HepG2 (cell line): Measurements from ENCODE around the gene NOL8.

Experiments used
- ADNP ChIP-seq: sonication (generic); formaldehyde crosslinking; IDR thresholded peaks from 2 replicates; pipeline ENCODE4 v1.4.0; 2020; ENCODE audit warnings: missing genetic modification reagents
- ELF4 ChIP-seq: sonication (generic); formaldehyde crosslinking; IDR thresholded peaks from 2 replicates; pipeline ENCODE4 v1.5.0; 2020; ENCODE audit warnings: missing genetic modification reagents, mild to moderate bottlenecking, moderate library complexity, borderline replicate concordance
- EZH2 ChIP-seq: conservative IDR thresholded peaks from 2 replicates; pipeline ENCODE4 v1.6.1; 2012; ENCODE audit warnings: mild to moderate bottlenecking, low read depth, low read length, moderate library complexity
- GTF2F1 ChIP-seq: fragments of 150-350 bp; IDR thresholded peaks from 2 replicates; pipeline ENCODE4 v1.6.1; 2014; ENCODE audit warnings: low read length
- SIN3A ChIP-seq: IDR thresholded peaks from 2 replicates; pipeline ENCODE4 v1.6.1; 2011; ENCODE audit warnings: low read depth, mild to moderate bottlenecking, control low read depth, low read length, borderline replicate concordance
- SRY ChIP-seq: sonication (generic); formaldehyde crosslinking; IDR thresholded peaks from 2 replicates; pipeline ENCODE4 v1.8.0; 2022; ENCODE audit warnings: mild to moderate bottlenecking, missing genetic modification reagents
- TP53 ChIP-seq: sonication (generic); formaldehyde crosslinking; conservative IDR thresholded peaks from 2 replicates; pipeline ENCODE4 v1.4.0; 2020; ENCODE audit warnings: missing genetic modification reagents
- ZMYM3 ChIP-seq: sonication (generic); formaldehyde crosslinking; IDR thresholded peaks from 2 replicates; pipeline ENCODE4 v1.5.1; 2020; ENCODE audit warnings: mild to moderate bottlenecking, missing genetic modification reagents
- ZNF329 ChIP-seq: sonication (generic); formaldehyde crosslinking; IDR thresholded peaks from 2 replicates; pipeline ENCODE4 v1.9.0; 2021; ENCODE audit warnings: low read depth, mild to moderate bottlenecking, missing genetic modification reagents
- ZNF577 ChIP-seq: sonication (generic); formaldehyde crosslinking; IDR thresholded peaks from 2 replicates; pipeline ENCODE4 v1.4.0; 2020; ENCODE audit warnings: mild to moderate bottlenecking, low read depth, missing genetic modification reagents, borderline replicate concordance
- ZNF580 ChIP-seq: IDR thresholded peaks from 2 replicates; pipeline ENCODE4 v1.6.1; 2016; ENCODE audit warnings: low read depth, borderline replicate concordance
- ZSCAN29 ChIP-seq: sonication (generic); formaldehyde crosslinking; conservative IDR thresholded peaks from 2 replicates; pipeline ENCODE4 v1.4.0; 2020; ENCODE audit warnings: mild to moderate bottlenecking, missing genetic modification reagents
- TF ChIP-seq, protein P1 (sequence below), 2 experiments: IDR thresholded peaks; 2 replicates each; pipeline ENCODE4 v1.6.1; 2011 to 2012; ENCODE audit warnings: low read length in 2 of 2, borderline replicate concordance in 1 of 2, low read depth in 1 of 2, mild to moderate bottlenecking in 1 of 2, moderate library complexity in 1 of 2
- TF ChIP-seq, protein P2 (sequence below): IDR thresholded peaks from 2 replicates; pipeline ENCODE4 v1.6.1; 2012; ENCODE audit warnings: inconsistent platforms

DNA sequence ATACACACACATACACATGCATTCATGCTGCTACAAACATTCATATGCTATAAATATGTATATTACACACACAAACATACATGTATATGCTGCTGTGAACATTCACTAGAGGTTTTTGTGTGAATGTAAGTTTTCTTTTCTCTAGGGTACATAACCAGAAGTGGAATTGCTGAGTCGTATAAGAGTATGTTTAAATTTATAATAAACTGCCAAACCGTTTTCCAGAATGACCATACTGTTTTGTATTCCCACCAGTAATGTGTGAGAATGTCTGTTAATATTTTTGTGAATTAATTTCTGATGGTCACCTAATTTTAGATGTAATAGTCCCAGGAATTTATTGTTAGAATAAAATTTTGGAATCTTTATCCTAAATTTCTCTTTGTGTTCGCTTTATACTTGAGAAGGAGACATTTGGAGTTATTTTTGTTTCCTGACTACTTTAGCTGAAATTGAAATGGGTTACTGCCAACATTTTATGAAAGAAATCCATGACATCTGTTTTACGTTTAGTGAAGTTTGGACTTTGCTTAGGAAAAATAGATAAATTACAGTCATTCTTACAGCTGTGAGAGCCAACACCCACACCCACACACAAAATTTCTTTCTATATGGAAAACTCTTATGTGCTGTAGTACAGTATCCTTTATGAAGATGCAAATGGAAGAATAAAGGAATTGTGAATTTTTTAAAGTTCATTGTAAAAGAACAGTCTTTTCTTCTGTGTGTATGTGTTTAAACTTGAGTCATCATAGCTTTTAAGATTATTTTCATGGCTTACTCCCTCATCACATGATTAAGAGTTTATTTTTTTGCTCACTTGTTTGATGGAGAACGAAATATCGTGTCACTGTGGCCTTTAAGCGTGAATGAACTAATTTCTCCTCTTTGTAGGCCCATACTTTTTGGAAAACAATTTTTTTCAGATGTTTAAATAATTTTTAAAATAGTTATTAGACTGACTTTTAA, 24.9 kb upstream of the NOL8 start:
- TF ChIP-seq SRY (CRISPR knock-in tag) = no peak
- TF ChIP-seq ZNF580 (CRISPR knock-in tag) = no peak
- no peak for TF ChIP-seq GTF2F1
- TF ChIP-seq, protein P1, sequence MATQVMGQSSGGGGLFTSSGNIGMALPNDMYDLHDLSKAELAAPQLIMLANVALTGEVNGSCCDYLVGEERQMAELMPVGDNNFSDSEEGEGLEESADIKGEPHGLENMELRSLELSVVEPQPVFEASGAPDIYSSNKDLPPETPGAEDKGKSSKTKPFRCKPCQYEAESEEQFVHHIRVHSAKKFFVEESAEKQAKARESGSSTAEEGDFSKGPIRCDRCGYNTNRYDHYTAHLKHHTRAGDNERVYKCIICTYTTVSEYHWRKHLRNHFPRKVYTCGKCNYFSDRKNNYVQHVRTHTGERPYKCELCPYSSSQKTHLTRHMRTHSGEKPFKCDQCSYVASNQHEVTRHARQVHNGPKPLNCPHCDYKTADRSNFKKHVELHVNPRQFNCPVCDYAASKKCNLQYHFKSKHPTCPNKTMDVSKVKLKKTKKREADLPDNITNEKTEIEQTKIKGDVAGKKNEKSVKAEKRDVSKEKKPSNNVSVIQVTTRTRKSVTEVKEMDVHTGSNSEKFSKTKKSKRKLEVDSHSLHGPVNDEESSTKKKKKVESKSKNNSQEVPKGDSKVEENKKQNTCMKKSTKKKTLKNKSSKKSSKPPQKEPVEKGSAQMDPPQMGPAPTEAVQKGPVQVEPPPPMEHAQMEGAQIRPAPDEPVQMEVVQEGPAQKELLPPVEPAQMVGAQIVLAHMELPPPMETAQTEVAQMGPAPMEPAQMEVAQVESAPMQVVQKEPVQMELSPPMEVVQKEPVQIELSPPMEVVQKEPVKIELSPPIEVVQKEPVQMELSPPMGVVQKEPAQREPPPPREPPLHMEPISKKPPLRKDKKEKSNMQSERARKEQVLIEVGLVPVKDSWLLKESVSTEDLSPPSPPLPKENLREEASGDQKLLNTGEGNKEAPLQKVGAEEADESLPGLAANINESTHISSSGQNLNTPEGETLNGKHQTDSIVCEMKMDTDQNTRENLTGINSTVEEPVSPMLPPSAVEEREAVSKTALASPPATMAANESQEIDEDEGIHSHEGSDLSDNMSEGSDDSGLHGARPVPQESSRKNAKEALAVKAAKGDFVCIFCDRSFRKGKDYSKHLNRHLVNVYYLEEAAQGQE (IDR thresholded peaks at IDR 0.05; ENCODE audit: borderline replicate concordance in 1 of 2, low read depth in 1 of 2, low read length in 2 of 2) = no peak
- no peak for TF ChIP-seq ADNP (CRISPR knock-in tag)
- TF ChIP-seq ELF4 (CRISPR knock-in tag) = no peak
- TF ChIP-seq ZNF577 = no peak
- TF ChIP-seq TP53 = no peak
- no peak for TF ChIP-seq EZH2
- TF ChIP-seq ZSCAN29 (CRISPR knock-in tag) = no peak
- no peak for TF ChIP-seq SIN3A
- no peak for TF ChIP-seq ZNF329 (CRISPR knock-in tag)
- TF ChIP-seq, protein P2, sequence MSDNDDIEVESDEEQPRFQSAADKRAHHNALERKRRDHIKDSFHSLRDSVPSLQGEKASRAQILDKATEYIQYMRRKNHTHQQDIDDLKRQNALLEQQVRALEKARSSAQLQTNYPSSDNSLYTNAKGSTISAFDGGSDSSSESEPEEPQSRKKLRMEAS = no peak
- no peak for TF ChIP-seq ZMYM3 (CRISPR knock-in tag)
